Measurements from ENCODE around the gene PAXX.

DNA sequence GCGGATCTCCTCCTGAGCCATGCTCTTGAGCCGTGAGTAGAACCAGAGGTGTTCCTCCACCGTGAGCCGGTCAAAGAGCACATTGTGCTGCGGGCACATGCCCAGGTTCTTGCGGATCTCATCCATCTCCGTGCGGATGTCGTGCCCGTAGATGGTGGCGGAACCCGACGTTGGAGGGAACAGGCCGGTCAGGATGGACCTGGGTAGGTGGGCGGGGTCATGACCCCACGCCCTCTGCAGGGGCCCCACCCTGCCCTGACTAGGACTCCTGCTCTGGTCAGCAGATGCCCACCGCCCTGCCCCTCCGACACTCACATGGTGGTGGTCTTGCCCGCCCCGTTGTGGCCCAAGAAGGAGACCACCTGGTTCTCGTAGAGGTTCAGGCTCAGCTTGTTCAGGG is 23.8 kb downstream of the PAXX start:
- TF ChIP-seq, protein P1, sequence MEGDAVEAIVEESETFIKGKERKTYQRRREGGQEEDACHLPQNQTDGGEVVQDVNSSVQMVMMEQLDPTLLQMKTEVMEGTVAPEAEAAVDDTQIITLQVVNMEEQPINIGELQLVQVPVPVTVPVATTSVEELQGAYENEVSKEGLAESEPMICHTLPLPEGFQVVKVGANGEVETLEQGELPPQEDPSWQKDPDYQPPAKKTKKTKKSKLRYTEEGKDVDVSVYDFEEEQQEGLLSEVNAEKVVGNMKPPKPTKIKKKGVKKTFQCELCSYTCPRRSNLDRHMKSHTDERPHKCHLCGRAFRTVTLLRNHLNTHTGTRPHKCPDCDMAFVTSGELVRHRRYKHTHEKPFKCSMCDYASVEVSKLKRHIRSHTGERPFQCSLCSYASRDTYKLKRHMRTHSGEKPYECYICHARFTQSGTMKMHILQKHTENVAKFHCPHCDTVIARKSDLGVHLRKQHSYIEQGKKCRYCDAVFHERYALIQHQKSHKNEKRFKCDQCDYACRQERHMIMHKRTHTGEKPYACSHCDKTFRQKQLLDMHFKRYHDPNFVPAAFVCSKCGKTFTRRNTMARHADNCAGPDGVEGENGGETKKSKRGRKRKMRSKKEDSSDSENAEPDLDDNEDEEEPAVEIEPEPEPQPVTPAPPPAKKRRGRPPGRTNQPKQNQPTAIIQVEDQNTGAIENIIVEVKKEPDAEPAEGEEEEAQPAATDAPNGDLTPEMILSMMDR (optimal IDR thresholded peaks at IDR 0.05 in 1 of 3, IDR thresholded peaks at IDR 0.05 in 1 of 3, conservative IDR thresholded peaks at IDR 0.05 in 1 of 3; ENCODE audit: extremely low read depth in 1 of 3, insufficient read depth in 2 of 3, low read length in 3 of 3), result no peak
- no peak for TF ChIP-seq EZH2 (IDR thresholded peaks at IDR 0.05; ENCODE audit: low read length)
